ENCODE measurements around the gene LEMD1.
A peak's percentile ranks its signal among the peaks of the same experiment; 100 is the strongest.
"Not testable (repeated sequence)": the region's sequence is repeated elsewhere in the genome, so short reads cannot be mapped to it uniquely, and the experiment has no call there.

LEMD1 gene

DNA sequence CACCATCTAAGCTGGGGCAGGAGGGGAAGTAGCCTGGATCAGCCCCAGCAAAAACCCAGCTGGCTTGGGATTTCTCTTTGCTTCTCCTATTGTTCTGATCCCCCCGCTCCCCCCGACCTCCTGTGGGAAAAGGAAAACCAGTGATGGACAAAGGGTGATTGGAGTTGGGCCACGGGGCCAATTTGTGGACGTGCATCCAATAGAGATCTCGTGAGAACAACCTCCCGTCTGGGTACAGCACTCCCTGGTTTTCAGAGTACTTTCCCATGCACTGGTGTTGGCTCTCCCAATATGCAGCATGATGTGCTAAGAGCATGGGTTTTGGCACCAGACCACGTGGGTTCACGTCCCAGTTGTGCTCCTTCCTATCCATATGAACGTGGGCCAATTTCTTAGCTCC, 25.0 kb upstream of the LEMD1 start:
- no peak for DNase-seq

DNA sequence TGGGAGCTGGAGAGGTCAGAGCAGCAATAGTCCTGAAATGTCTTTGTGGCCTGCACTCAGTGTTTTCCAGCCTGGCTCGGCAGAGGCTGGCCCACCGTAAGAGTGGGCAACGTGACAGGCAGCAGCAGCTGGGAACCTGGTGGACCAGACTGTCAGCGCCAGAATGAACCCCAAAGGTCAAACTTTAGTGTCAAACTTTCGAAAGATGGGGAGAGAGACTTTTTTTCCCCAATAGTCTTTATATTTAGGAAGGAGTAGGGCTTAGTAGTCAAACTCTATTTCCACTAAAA, 23.7 kb upstream of the LEMD1 start:
- no peak for DNase-seq

- DNase-seq, result no peak
Measured at GRCh38 chr1:205444931-205445645, 23.2 kb upstream of the LEMD1 start.

- no peak for DNase-seq
Measured at GRCh38 chr1:205444300-205444930, 22.6 kb upstream of the LEMD1 start.

DNA sequence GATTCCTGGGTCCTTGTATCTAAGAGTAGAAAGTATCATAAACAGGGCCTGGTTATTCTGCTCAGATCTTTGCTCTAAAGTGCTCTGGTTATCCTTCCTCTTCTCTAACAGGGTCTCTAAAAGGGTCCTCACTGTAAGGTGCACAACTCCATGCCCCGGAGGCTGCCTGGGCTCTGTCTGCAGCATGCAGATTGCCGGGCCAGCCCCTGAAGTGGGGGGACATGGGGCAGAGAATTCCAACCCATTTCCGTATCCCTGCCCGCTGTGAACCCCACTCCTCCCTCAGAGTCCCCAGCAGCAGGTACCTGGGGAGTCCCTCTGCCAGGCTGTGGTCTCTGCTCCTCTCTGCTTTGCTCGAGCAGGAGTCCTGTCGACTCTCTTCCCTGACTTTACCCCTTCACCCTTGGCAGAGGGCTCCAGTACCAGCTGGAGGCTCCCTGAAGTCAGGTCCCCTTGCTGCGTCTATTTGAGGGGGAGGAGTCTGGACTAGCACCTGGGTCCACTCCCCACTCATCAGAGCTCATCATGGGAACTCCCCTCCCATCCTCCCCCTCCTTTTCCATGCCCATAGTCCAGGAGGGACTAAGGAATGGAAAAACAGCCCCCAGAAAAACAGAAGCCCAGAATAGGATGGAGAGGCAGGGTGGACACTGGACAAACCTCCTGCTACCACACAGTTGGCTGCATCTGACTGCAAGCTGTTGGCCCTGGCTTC, 21.9 kb upstream of the LEMD1 start:
- DNase-seq, result no peak

GRCh38 chr1:205442051-205442725, 20.3 kb upstream of the LEMD1 start:
- no peak for DNase-seq

GRCh38 chr1:205441716-205442050, 19.8 kb upstream of the LEMD1 start:
- DNase-seq, result no peak

GRCh38 chr1:205441318-205441633, 19.4 kb upstream of the LEMD1 start:
- no peak for DNase-seq

DNA sequence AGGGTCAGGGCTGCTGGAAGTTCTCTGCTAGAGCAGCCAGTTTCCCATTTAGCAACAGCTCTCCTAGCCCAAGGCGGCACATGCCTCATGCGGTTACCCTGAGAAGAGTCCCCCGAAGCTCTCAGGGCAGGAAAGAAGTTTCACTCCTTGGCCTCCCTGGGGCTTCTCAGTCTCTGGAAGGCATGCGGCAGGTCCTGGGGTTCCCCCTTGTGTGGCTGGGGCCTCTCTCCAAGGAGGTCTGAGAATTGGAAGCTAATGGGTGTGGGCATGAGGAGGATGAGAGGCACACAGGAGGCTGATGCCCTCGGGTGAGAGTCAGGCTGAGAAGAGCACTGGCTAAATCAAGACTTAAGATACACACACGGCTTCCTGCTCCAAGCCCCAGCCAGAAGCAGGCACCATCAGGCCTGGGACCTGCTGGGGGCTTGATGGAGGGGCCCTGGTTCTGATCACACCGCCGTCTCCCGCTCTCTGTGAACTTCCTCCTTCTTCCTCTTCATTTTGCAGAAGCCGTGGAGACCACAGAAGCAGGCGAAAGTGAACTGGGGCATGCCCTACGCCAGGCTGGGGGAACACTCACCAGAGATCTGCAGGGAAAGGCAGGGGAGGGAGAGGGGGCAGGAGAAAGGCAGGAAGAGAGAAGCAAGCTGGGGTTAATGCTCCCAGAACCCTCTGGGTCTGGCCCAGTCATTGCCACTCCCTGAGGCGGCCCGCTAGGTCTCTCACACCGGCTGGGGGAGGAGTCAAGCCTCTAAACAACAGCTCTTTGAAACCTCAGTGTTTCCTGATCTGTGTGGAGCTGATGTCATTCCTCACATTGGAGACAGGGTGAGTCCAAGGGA, 18.8 kb upstream of the LEMD1 start:
- no peak for DNase-seq

GRCh38 chr1:205440121-205440475, 18.2 kb upstream of the LEMD1 start:
- no peak for DNase-seq

DNA sequence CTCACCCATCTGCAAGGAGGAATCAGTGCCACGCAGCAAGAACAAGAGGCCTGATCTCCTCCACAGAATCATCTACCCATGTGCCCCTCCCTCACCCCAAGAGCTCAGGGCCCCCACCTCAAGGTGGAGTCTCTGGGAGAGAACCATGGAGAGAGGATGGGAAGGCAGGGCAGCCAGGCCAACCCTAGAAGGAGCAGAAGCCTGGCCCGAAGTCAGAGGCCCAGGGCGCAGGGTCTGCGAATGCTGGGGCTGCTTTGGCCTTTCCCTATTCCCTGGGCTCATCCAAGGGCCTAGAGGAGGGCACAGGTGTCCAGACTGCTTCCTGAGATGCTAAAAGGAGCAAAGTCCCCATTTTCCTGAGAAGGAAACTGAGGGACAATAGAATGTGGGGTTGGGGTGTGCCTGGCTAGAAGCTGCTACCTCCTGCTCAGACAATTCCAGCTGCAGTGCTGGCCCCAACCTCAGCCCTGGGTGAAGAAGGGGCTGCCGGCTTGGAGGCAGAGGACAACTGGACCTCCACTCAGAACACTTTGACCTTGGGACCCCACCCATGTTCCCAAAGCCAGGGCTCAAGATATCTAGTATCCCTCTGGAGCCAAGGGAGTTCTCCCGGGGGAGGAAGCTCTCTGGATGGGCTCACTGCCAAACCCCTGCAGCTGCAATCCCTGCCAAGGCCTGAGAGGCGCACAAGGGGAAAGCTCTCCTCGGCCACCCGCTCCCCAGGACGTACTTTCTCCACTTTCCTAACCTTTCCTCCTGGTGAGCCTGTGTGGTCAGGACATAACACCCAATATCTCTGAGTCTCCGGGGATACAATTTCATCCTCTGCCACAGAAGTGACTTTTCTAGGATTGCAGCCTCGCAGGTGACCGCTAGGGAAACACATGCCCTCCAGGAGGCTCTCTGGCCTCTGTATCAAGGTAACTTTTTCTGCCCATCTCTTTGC, 16.6 kb upstream of the LEMD1 start:
- DNase-seq, result peak; percentile 72

- DNase-seq, result no peak
Measured at GRCh38 chr1:205437570-205437969, 15.7 kb upstream of the LEMD1 start.

GRCh38 chr1:205436776-205437410, 15.0 kb upstream of the LEMD1 start:
- no peak for DNase-seq

DNA sequence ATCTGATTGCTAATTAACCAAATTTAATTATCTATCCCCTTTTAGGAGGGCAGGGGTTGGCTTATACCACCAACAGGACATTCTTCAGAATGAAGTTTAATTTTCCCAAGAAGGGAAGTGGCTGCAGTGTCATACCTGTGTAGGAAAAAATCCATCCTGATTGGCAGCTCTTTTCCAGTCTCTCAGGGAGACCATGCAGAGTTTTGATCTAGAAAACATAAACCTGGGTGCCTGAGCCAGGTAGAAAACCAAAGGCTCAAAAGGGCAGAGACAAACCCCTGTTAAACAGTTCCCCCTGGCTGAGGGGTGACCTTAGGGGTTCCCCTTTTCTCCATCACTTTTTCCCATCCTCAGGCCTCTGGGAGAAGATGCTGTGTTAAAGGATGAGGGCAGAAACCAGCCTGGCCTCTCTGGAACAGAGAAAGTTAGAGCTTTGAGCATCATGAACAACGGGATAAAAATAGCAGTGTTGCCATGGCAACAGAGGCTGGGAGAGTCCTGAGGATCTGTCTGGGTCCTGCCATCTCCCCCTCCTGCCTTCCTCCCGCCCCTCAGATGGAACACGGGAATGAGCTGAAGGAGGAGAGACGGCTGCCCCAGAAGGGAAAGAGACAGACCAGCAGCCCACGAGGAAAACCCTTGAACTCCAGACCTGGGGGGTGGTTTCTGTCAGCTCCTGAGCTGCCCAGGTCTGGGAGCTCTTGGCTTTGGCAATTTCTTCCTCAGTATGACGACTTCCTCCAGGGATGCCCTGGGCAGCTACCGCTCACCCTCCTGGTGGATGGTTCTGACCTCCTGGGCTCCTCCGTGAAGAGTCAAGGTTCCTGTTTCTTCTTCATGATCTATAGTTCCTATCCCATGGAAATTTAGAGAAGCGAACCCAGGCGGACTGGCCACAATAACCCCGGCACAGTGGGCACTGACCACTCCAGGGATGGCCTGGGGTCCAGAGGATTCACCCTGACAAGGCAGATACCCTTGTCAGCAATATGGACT, 14.0 kb upstream of the LEMD1 start:
- DNase-seq, result no peak

- DNase-seq, result no peak
Measured at GRCh38 chr1:205434738-205435137, 12.9 kb upstream of the LEMD1 start.

- DNase-seq, result not testable (repeated sequence)
Measured at GRCh38 chr1:205432692-205433091, 10.8 kb upstream of the LEMD1 start.

GRCh38 chr1:205432116-205432515, 10.3 kb upstream of the LEMD1 start:
- no peak for DNase-seq

DNA sequence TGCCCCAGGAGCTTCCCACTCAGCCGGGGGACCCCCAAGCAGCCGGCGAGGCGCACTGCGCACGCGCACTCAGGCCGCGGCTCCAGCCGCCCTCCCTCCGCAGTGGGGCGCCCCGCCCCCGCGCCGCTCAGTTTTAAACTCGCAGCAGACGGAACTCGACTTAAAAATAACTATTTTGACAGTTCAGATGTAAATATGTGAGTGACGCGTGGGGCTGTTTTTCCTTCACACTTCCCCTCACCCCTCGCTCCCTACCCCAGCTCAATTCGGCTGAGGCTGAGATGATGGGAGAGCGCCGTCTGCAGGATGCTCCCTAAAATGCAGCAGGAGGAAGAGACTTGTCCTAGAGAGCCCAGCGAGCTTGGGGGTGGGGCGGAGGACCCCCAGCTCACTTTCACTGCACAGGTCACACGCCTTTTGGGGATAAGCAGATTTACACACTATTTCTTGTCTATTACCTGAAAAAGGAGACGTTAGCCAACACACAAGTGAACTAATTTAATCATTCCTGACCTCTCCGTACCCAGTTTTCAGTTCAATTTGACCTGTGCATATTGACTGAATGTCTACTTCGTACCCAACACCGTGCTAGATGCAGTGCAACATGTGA, 8.9 kb upstream of the LEMD1 start:
- no peak for DNase-seq

DNA sequence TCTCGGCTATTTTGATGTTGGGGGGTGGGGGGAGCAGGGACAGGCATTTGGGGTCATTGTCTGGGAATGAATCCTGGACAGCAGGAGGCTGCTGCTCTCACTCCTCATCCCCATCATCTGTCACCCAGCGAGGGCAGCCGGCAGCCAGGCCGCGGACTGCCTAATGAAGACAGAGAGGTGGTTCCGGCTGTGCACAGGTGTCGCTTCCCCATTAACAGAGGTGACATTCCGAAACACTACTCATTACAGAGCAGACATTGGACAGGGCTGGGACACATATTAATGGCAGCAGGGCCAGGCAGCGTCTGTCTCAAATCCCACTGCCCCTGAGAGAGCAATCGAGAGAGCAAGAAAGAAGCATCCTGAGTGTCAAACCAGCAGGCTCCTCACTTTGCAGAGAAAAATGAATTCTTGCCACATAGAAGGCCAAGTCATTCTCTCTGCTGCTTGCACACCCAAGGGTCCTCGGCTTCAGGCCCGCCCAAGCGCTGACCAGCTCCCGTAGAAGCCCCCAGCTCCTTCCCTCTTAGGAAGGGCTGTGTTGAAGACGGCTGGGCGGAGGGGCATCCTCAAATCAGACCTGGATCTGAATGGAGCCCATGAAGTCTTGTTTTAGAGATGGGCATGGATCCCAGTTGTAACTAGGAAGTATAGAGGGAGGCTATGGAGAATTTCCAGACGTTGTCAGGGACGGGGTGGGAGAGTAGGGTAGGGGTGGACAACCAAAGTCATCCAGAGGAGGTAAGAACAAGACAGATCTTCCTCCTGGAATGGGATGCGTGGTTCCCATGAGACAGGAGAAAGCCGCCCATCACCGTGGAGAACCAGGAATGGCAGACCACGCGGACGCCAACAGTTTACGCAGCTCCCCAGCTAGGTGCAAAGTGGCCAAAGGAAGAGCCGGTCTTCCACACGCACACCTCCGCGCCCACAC, 8.2 kb upstream of the LEMD1 start:
- DNase-seq, result no peak

Data from NCI-H2171 (cell line).